ENCODE results near the gene ST6GALNAC4. TPM values are rescaled to one million over a fixed set of nuclear protein-coding genes. Genes with fewer than 3 reads are reported as not detected.
A peak's percentile ranks its signal among the peaks of the same experiment; 100 is the strongest.

The ST6GALNAC4 gene
- total RNA-seq, 5 donors from 2014 or later (not counting 1 experiment from before 2014, with no cell fraction given) = 24.9 to 40.7 (median 35.1) TPM

- H3K4me3 Mint-ChIP-seq = peak overlapping the region; percentile 91 to 95 (median 94)
- peaks cover 55 to 60% (median 59%) of the 10 kb centered on the region in 3 donors for H3K4me1 Mint-ChIP-seq
- WGBS (ENCODE audit: insufficient coverage) = 18% methylated on average over 15 of the region's 17 CpGs
- H3K9me3 Mint-ChIP-seq = no peaks in the 10 kb centered on the region
- Histone ChIP-seq H3K27ac (ENCODE audit: low read length) (peak overlapping the region; percentile 99), H3K27me3 (replicated peaks in 1 of 2; ENCODE audit: control insufficient read depth in 2 of 2, extremely low read depth in 1 of 2, insufficient read depth in 2 of 2, low read length in 1 of 2) (no peaks in the 10 kb centered on the region), H3K36me3 (ENCODE audit: control insufficient read depth in 2 of 2, extremely low read depth in 1 of 2, insufficient read depth in 1 of 2, low read length in 1 of 2) (peaks cover 0 to 4% of the 10 kb centered on the region in 2 donors), H3K4me1 (ENCODE audit: control insufficient read depth in 1 of 2, extremely low read depth in 1 of 2, insufficient read depth in 2 of 2, low read length in 2 of 2) (peaks cover 32 to 79% of the 10 kb centered on the region in 2 experiments), H3K4me3 (ENCODE audit: control insufficient read depth in 1 of 2, extremely low read depth in 1 of 2, low read length in 1 of 2) (peak overlapping the region; percentile 53 to 64), H3K9me3 (no peaks in the 10 kb centered on the region)
- CTCF ChIA-PET = interaction anchor here (0.6 to 0.8 kb wide), 2 partner anchors 132 to 214 kb away, joined by 3 to 6 read pairs; no protein-coding TSS in a partner anchor
- no peaks in the 10 kb centered on the region for H3K27me3 Mint-ChIP-seq
- ATAC-seq (replicated peaks in 1 of 4) (peak in 2 of 4 experiments; percentile 7 to 10), DNase-seq (peak in 10 of 35 experiments; percentile 25 to 73 (median 54))
- peak overlapping the region; percentile 99 to 100 for H3K27ac Mint-ChIP-seq
- no peaks in the 10 kb centered on the region for H3K36me3 Mint-ChIP-seq
- POLR2A ChIA-PET = interaction anchor here in 1 of 2 donors (0.6 kb wide), 1 partner anchor 1100 kb away, joined by 5 read pairs; no protein-coding TSS in a partner anchor
Measured at GRCh38 chr9:127903557-127904475, 13.0 kb downstream of the ST6GALNAC4 start.

GRCh38 chr9:127899128-127899943 lies 17.5 kb downstream of the ST6GALNAC4 start, which contains the start of gene ST6GALNAC6:
ST6GALNAC6 (minus strand) TSS chr9:127899603; CDS start chr9:127897981, 1,622 bp downstream.
- peak within 1 kb of the TSS; percentile 81 to 84 for H3K27ac Mint-ChIP-seq
- WGBS (ENCODE audit: insufficient coverage) = 1% methylated on average over 56 of the region's 89 CpGs
- ChIA-PET CTCF (interaction anchor here in 1 of 2 donors (1.2 kb wide), 1 partner anchor 165 kb away, joined by 3 read pairs; the partner anchor contains the start of gene TOR2A), POLR2A (interaction anchor here in 1 of 2 donors (0.7 to 0.9 kb wide), 2 partner anchors 17 to 1129 kb away, joined by 5 read pairs; partner anchors contain the start of gene ST6GALNAC4)
- H3K4me1 Mint-ChIP-seq = peaks cover 44 to 48% (median 45%) of the 10 kb centered on the region in 3 donors
- Histone ChIP-seq H3K27ac (ENCODE audit: low read length) (peak within 1 kb of the TSS; percentile 58), H3K4me3 (ENCODE audit: control insufficient read depth in 1 of 2, extremely low read depth in 1 of 2, low read length in 1 of 2) (peak within 1 kb of the TSS; percentile 65 to 89), H3K27me3 (replicated peaks in 1 of 2; ENCODE audit: control insufficient read depth in 2 of 2, extremely low read depth in 1 of 2, insufficient read depth in 2 of 2, low read length in 1 of 2) (no peaks in the 10 kb centered on the region), H3K36me3 (ENCODE audit: control insufficient read depth in 2 of 2, extremely low read depth in 1 of 2, insufficient read depth in 1 of 2, low read length in 1 of 2) (peaks cover 6 to 23% of the 10 kb centered on the region in 2 donors), H3K4me1 (ENCODE audit: control insufficient read depth in 1 of 2, extremely low read depth in 1 of 2, insufficient read depth in 2 of 2, low read length in 2 of 2) (peaks cover 21 to 67% of the 10 kb centered on the region in 2 experiments), H3K9me3 (no peaks in the 10 kb centered on the region)
- H3K36me3 Mint-ChIP-seq = peaks cover 24% of the 10 kb centered on the region
- ATAC-seq (replicated peaks in 1 of 4) = peak; percentile 81 to 87 (median 85)
- peak in 32 of 35 experiments; percentile 30 to 81 (median 52) for DNase-seq
- H3K27me3 Mint-ChIP-seq = no peaks in the 10 kb centered on the region
- no peaks in the 10 kb centered on the region for H3K9me3 Mint-ChIP-seq
- peak within 1 kb of the TSS; percentile 81 to 87 (median 87) for H3K4me3 Mint-ChIP-seq

- ChIA-PET POLR2A (no interaction called here), CTCF (no interaction called here)
- Histone ChIP-seq H3K9me3 (no peaks in the 10 kb centered on the region), H3K27me3 (replicated peaks in 1 of 2; ENCODE audit: control insufficient read depth in 2 of 2, extremely low read depth in 1 of 2, insufficient read depth in 2 of 2, low read length in 1 of 2) (no peaks in the 10 kb centered on the region), H3K27ac (ENCODE audit: low read length) (peak overlapping the region; percentile 58), H3K4me1 (ENCODE audit: control insufficient read depth in 1 of 2, extremely low read depth in 1 of 2, insufficient read depth in 2 of 2, low read length in 2 of 2) (peaks cover 14 to 60% of the 10 kb centered on the region in 2 experiments), H3K36me3 (ENCODE audit: control insufficient read depth in 2 of 2, extremely low read depth in 1 of 2, insufficient read depth in 1 of 2, low read length in 1 of 2) (peaks cover 12 to 30% of the 10 kb centered on the region in 2 donors), H3K4me3 (ENCODE audit: control insufficient read depth in 1 of 2, extremely low read depth in 1 of 2, low read length in 1 of 2) (peak overlapping the region; percentile 65 to 89)
- Mint-ChIP-seq H3K9me3 (peaks cover 0 to 4% (median 0%) of the 10 kb centered on the region in 3 donors), H3K4me1 (peaks cover 42 to 45% (median 43%) of the 10 kb centered on the region in 3 donors), H3K27me3 (no peaks in the 10 kb centered on the region), H3K36me3 (peaks cover 32% of the 10 kb centered on the region), H3K4me3 (peak overlapping the region; percentile 81 to 87 (median 87)), H3K27ac (peak overlapping the region; percentile 81 to 84)
- DNase-seq (peak in 1 of 35 experiments; percentile 35), ATAC-seq (replicated peaks in 1 of 4) (peak in 3 of 4 experiments; percentile 7 to 8 (median 8))
- WGBS (ENCODE audit: insufficient coverage) = 29% methylated on average over 21 of the region's 32 CpGs
Measured at GRCh38 chr9:127898433-127899127, 18.3 kb downstream of the ST6GALNAC4 start.

- POLR2A ChIA-PET = interaction anchor here in 1 of 2 donors (0.5 kb wide), 1 partner anchor 184 kb away, joined by 7 read pairs; no protein-coding TSS in a partner anchor
- 50% methylated on average over 9 of the region's 19 CpGs for WGBS (ENCODE audit: insufficient coverage)
- H3K9me3 Mint-ChIP-seq = peaks cover 0 to 8% (median 0%) of the 10 kb centered on the region in 3 donors
Measured at GRCh38 chr9:127897193-127897692, 19.6 kb downstream of the ST6GALNAC4 start.

GRCh38 chr9:127896395-127897192 lies 20.2 kb downstream of the ST6GALNAC4 start:
- peaks cover 47% of the 10 kb centered on the region for H3K36me3 Mint-ChIP-seq
- H3K9me3 Mint-ChIP-seq = peaks cover 0 to 8% (median 0%) of the 10 kb centered on the region in 3 donors
- DNase-seq (no peak), ATAC-seq (replicated peaks in 1 of 4) (no peak)
- Histone ChIP-seq H3K4me1 (ENCODE audit: control insufficient read depth in 1 of 2, extremely low read depth in 1 of 2, insufficient read depth in 2 of 2, low read length in 2 of 2) (peaks cover 6 to 40% of the 10 kb centered on the region in 2 experiments), H3K36me3 (ENCODE audit: control insufficient read depth in 2 of 2, extremely low read depth in 1 of 2, insufficient read depth in 1 of 2, low read length in 1 of 2) (peaks cover 16 to 47% of the 10 kb centered on the region in 2 donors), H3K27me3 (replicated peaks in 1 of 2; ENCODE audit: control insufficient read depth in 2 of 2, extremely low read depth in 1 of 2, insufficient read depth in 2 of 2, low read length in 1 of 2) (no peaks in the 10 kb centered on the region), H3K27ac (ENCODE audit: low read length) (no peak overlapping the region), H3K9me3 (no peaks in the 10 kb centered on the region), H3K4me3 (ENCODE audit: control insufficient read depth in 1 of 2, extremely low read depth in 1 of 2, low read length in 1 of 2) (no peak overlapping the region)
- WGBS (ENCODE audit: insufficient coverage) = 98% methylated on average over 8 of the region's 16 CpGs
- POLR2A ChIA-PET = interaction anchor here in 1 of 2 donors (0.5 kb wide), 1 partner anchor 183 kb away, joined by 7 read pairs; no protein-coding TSS in a partner anchor
- H3K27me3 Mint-ChIP-seq = no peaks in the 10 kb centered on the region
- peak overlapping the region in 1 of 3 donors; percentile 87 for H3K4me3 Mint-ChIP-seq
- peak overlapping the region; percentile 55 to 78 for H3K27ac Mint-ChIP-seq
- CTCF ChIA-PET = interaction anchor here in 1 of 2 donors (0.6 kb wide), 1 partner anchor 26 kb away, joined by 5 read pairs; no protein-coding TSS in a partner anchor
- H3K4me1 Mint-ChIP-seq = peaks cover 35 to 42% (median 38%) of the 10 kb centered on the region in 3 donors

More at GRCh38 chr9:127897193-127897692, 19.6 kb downstream of the ST6GALNAC4 start:
- Mint-ChIP-seq H3K27ac (peak overlapping the region in 1 of 2 donors; percentile 55), H3K27me3 (no peaks in the 10 kb centered on the region), H3K4me3 (peak overlapping the region; percentile 43 to 87 (median 62)), H3K36me3 (peaks cover 45% of the 10 kb centered on the region), H3K4me1 (peaks cover 38 to 47% (median 40%) of the 10 kb centered on the region in 3 donors)
- H3K4me1 ChIP-seq (ENCODE audit: control insufficient read depth in 1 of 2, extremely low read depth in 1 of 2, insufficient read depth in 2 of 2, low read length in 2 of 2) = peaks cover 7 to 46% of the 10 kb centered on the region in 2 experiments
- H3K4me3 ChIP-seq (ENCODE audit: control insufficient read depth in 1 of 2, extremely low read depth in 1 of 2, low read length in 1 of 2) = no peak overlapping the region
- DNase-seq (peak in 8 of 35 experiments; percentile 28 to 45 (median 34)), ATAC-seq (replicated peaks in 1 of 4) (peak in 1 of 4 experiments; percentile 22)
- H3K36me3 ChIP-seq (ENCODE audit: control insufficient read depth in 2 of 2, extremely low read depth in 1 of 2, insufficient read depth in 1 of 2, low read length in 1 of 2) = peaks cover 16 to 44% of the 10 kb centered on the region in 2 donors
- CTCF ChIA-PET = interaction anchor here in 1 of 2 donors (0.6 kb wide), 1 partner anchor 31 kb away, joined by 4 read pairs; no protein-coding TSS in a partner anchor
- peak overlapping the region; percentile 11 for H3K27ac ChIP-seq (ENCODE audit: low read length)
- H3K27me3 ChIP-seq (replicated peaks in 1 of 2; ENCODE audit: control insufficient read depth in 2 of 2, extremely low read depth in 1 of 2, insufficient read depth in 2 of 2, low read length in 1 of 2) = no peaks in the 10 kb centered on the region
- H3K9me3 ChIP-seq = no peaks in the 10 kb centered on the region
